Activated naive CD4-positive, alpha-beta T cell treated with anti-CD3 and anti-CD28 coated beads, Interleukin-2, amount 10 ng/mL, durations not matched to agents 7 days and 5 days (primary cell): Measurements from ENCODE around the gene MYCBP2.
"Not testable (repeated sequence)": the region's sequence is repeated elsewhere in the genome, so short reads cannot be mapped to it uniquely, and the experiment has no call there.

Experiments used
- CTCF ChIA-PET: fragments of 350-600 bp; sonication (Branson Sonifier 250); formaldehyde crosslinking; loops from one replicate; lab custom pipeline; 2021; ENCODE audit warnings: antibody characterized with exemption; lab: Charles Lee
- DNase-seq: peaks from one replicate; pipeline ENCODE4 v3.0.0-alpha.2; 2020
- H3K27ac Mint-ChIP-seq: one replicate; pipeline ENCODE4 v1.8.0; 2021; ENCODE audit warnings: mild to moderate bottlenecking, moderate library complexity, mixed read lengths
- H3K27me3 Mint-ChIP-seq: one replicate; pipeline ENCODE4 v1.8.0; 2021; ENCODE audit warnings: mild to moderate bottlenecking, mixed read lengths
- H3K36me3 Mint-ChIP-seq: one replicate; pipeline ENCODE4 v1.8.0; 2021; ENCODE audit warnings: mixed read lengths
- H3K4me1 Mint-ChIP-seq: one replicate; pipeline ENCODE4 v1.8.0; 2021; ENCODE audit warnings: mixed read lengths
- H3K4me3 Mint-ChIP-seq: one replicate; pipeline ENCODE4 v1.8.0; 2021; ENCODE audit warnings: mild to moderate bottlenecking, moderate library complexity, mixed read lengths
- H3K9me3 Mint-ChIP-seq: one replicate; pipeline ENCODE4 v1.8.0; 2021; ENCODE audit warnings: mixed read lengths

Gene MYCBP2

DNA sequence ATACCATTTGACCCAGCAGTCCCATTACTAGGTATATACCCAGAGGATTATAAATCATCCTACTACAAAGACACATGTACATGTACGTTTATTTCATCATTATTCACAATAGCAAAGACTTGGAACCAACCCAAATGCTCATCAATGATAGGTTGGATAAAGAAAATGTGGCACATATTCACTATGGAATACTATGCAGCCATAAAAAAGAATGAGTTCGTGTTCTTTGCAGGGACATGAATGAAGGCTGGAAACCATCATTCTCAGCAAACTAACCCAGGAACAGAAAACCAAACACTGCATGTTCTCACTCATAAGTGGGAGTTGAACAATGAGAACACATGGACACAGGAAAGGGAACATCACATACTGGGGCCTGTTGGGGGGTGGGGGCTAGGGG lies 81.7 kb downstream of the MYCBP2 start:
- CTCF ChIA-PET, H3K27me3 Mint-ChIP-seq, DNase-seq, H3K4me3 Mint-ChIP-seq, H3K9me3 Mint-ChIP-seq, H3K4me1 Mint-ChIP-seq, H3K27ac Mint-ChIP-seq: not testable (repeated sequence)
- peaks cover 56% of the 10 kb centered on the region for H3K36me3 Mint-ChIP-seq

DNA sequence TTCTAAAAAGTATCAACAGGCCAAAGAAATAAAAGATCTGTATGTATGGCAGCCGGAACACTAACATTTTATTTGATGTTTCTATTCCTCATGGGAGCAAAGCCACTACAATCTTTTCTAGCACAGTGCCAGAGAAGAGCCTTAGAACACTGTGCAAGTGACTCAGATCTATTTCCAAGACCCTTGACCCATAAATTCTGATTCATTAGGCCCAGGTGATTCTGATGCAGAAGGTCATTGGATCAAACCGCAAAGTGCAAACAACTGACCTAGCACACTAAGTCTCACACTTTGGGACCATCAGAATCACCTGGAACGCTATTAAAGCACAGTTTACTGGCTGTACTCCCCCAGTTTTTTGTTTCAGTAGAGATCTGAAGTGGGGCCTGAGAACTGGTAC lies 87.6 kb downstream of the MYCBP2 start:
- Mint-ChIP-seq H3K4me1 (peaks cover 5% of the 10 kb centered on the region), H3K27me3 (no peaks in the 10 kb centered on the region), H3K27ac (no peak overlapping the region), H3K36me3 (peaks cover 27% of the 10 kb centered on the region), H3K4me3 (no peak overlapping the region), H3K9me3 (no peaks in the 10 kb centered on the region)
- CTCF ChIA-PET = no interaction called here
- DNase-seq = no peak

DNA sequence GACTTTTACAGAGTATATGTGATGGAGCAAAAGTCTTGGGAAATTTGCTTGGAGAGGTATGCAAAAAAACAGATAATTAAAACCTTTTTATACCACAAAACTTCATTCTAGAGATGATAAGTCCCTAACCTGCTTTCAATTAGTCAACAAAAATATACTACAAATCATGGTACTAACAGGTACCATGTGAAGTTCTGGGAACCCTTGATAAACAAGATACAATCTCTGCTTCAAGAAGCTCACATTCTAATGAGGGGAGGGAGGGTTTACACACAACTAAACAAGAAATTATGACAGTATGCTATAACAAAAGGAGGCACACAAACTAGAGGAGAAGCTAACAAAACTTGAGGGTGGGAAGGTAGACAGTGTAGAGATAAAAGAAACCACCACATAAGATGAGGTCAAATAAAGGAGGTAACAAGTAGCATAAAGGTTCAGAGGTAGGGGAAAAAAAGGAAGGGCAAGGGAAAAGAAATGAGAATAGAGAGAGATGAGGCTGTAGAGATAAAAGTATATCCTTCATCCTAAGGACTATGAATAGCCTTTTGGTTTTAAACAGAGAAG lies 91.4 kb downstream of the MYCBP2 start:
- peaks cover 8% of the 10 kb centered on the region for H3K4me1 Mint-ChIP-seq
- H3K4me3 Mint-ChIP-seq = no peak overlapping the region
- no peak overlapping the region for H3K27ac Mint-ChIP-seq
- CTCF ChIA-PET = no interaction called here
- no peaks in the 10 kb centered on the region for H3K9me3 Mint-ChIP-seq
- no peak for DNase-seq
- H3K36me3 Mint-ChIP-seq = peaks cover 26% of the 10 kb centered on the region
- H3K27me3 Mint-ChIP-seq = no peaks in the 10 kb centered on the region

DNA sequence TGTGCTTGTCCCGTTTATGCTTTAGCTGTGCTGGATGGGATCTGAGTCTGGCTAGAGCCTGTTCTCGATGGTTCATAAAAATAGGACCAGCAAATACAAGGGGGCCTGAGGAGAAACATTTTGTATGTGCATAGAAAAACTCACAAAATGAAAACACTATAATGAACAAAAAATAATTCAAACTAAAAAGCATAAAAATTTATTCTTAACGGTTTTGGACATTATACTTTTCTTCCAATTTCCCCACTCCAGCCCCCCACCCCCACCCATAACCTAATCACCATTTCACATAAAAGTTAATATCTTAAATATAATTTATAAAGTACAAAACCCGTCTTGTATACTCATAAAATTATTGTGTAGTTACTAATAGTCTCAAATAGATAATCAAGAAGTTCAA lies 93.7 kb downstream of the MYCBP2 start:
- H3K36me3 Mint-ChIP-seq = peaks cover 24% of the 10 kb centered on the region

DNA sequence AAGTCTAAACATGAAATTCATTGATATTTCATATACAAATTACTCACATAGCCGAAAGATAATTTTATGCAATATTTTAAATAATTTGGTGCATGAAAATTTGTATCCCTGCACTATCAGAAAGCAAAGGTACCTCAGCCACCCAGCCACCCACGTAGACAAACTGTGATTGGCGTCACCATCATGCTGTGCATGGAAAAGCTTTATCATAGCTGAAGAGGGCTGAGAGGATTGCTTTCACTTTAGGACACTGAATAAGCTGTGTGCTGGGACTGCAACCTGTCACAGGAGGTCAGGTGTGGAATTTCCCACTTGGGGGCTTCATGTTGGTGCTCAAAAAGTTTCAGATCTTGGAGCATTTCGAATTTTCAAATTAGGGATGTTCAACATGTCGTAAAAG lies 96.3 kb downstream of the MYCBP2 start:
- peaks cover 30% of the 10 kb centered on the region for H3K36me3 Mint-ChIP-seq
- H3K27me3 Mint-ChIP-seq = no peaks in the 10 kb centered on the region
- H3K4me1 Mint-ChIP-seq = peaks cover 12% of the 10 kb centered on the region
- no peak overlapping the region for H3K27ac Mint-ChIP-seq
- no peaks in the 10 kb centered on the region for H3K9me3 Mint-ChIP-seq
- no peak for DNase-seq
- CTCF ChIA-PET = no interaction called here
- no peak overlapping the region for H3K4me3 Mint-ChIP-seq

More for the DNA sequence above, 93.7 kb downstream of the MYCBP2 start:
- CTCF ChIA-PET = no interaction called here
- Mint-ChIP-seq H3K27ac (no peak overlapping the region), H3K27me3 (no peaks in the 10 kb centered on the region), H3K4me3 (no peak overlapping the region), H3K4me1 (peaks cover 10% of the 10 kb centered on the region), H3K9me3 (no peaks in the 10 kb centered on the region)
- DNase-seq = no peak

DNA sequence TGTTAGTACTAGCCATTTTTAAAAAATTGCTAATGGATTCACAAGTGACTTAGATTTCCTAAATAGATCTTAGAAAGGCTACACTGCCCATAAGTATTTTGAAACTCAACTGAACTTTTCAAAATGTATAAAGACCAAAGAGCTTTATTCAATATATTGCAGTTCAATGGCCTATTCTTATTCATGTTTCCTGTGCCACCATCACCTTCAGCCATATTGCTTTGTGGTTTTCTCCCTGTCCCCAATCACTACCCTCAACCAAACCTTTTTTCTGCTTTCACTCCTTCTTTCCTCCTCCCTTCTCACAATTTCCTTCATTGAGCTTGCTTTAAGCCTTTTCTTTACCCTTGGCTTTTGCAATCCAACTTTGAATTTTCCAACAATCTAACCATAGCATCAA lies 100.9 kb downstream of the MYCBP2 start:
- Mint-ChIP-seq H3K27ac (no peak overlapping the region), H3K36me3 (peaks cover 47% of the 10 kb centered on the region), H3K27me3 (no peaks in the 10 kb centered on the region), H3K4me1 (peaks cover 10% of the 10 kb centered on the region), H3K9me3 (no peaks in the 10 kb centered on the region), H3K4me3 (no peak overlapping the region)
- no peak for DNase-seq
- CTCF ChIA-PET = no interaction called here

DNA sequence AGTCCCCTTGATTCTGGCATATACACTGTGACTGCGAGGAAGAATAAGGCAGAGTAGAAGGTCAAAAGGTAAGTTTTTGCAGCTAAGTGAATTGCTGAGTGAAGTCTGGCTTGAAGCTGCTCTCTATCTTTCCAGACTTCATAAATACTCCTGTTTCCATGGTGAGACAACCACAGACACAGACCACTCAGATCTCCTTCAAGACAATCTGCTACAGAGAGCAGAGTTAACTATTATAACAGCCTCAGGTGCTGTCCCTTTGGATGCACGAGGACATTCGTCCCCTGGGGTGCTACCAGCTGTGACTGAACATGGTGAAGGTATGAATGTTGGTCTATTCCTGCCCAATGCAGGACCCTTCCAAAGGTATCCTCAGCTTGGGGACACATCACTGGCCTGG lies 104.0 kb downstream of the MYCBP2 start:
- Mint-ChIP-seq H3K4me3 (no peak overlapping the region), H3K4me1 (peaks cover 5% of the 10 kb centered on the region), H3K36me3 (peaks cover 44% of the 10 kb centered on the region), H3K27me3 (no peaks in the 10 kb centered on the region), H3K27ac (no peak overlapping the region), H3K9me3 (no peaks in the 10 kb centered on the region)
- CTCF ChIA-PET = no interaction called here
- DNase-seq = no peak

DNA sequence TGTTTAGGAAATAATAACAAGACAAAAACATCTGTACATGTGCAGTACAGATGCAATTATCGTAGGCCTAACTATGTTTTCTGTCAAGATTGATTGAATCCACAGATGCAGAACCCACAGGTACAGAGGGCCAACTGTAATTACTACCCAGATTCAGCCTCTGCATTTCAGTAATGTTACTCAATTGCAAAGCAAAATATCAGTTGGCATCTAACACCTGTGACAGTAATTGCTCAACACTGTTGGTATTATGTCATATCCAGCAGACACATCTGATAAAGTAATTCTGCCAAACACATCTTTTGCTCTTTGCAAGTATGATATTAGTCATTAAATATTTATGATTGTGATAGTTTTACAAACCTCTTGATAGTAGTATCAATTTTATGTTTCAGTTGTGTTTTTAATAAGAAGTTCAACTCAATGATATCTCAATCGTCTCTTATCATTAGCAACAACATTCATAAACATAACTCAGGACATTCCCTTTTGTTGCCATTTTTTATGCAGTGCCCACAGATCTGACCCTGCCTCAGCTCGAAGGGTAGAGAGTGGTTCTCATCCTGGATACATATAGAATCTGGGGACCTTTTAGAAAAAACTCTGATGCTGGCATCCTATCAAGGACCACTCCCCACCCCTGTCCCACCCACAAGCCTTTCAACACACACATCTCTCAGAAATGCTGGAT lies 104.7 kb downstream of the MYCBP2 start:
- no peaks in the 10 kb centered on the region for H3K9me3 Mint-ChIP-seq
- H3K4me1 Mint-ChIP-seq = peaks cover 5% of the 10 kb centered on the region
- no peak overlapping the region for H3K27ac Mint-ChIP-seq
- H3K4me3 Mint-ChIP-seq = no peak overlapping the region
- CTCF ChIA-PET = no interaction called here
- H3K27me3 Mint-ChIP-seq = no peaks in the 10 kb centered on the region
- no peak for DNase-seq
- H3K36me3 Mint-ChIP-seq = peaks cover 46% of the 10 kb centered on the region

DNA sequence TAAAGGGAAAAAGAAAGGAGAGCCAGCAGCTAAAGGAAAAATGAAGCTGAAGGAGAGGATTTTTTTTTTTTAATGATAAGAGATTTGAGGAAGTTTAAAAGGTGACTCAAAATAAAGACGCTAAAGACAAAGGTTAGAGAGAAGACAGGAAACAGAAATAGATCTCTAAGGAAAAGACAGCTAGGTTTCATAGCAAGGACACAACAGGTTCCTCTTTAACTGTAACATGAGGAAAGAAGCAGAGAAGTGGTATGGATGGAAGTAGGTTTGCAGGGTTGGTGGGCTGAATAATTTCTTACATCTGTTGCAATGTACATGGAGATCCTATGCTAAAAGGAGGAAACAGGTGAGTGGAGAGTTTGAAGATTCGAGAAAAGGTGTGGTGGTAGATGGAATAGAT lies 107.5 kb downstream of the MYCBP2 start:
- Mint-ChIP-seq H3K9me3 (no peaks in the 10 kb centered on the region), H3K27me3 (no peaks in the 10 kb centered on the region), H3K4me1 (no peaks in the 10 kb centered on the region), H3K4me3 (no peak overlapping the region), H3K27ac (no peak overlapping the region), H3K36me3 (peaks cover 46% of the 10 kb centered on the region)
- DNase-seq = no peak
- CTCF ChIA-PET = interaction anchor here (2.1 kb wide), 1 partner anchor 98 kb away, joined by 7 read pairs; no protein-coding TSS in a partner anchor

DNA sequence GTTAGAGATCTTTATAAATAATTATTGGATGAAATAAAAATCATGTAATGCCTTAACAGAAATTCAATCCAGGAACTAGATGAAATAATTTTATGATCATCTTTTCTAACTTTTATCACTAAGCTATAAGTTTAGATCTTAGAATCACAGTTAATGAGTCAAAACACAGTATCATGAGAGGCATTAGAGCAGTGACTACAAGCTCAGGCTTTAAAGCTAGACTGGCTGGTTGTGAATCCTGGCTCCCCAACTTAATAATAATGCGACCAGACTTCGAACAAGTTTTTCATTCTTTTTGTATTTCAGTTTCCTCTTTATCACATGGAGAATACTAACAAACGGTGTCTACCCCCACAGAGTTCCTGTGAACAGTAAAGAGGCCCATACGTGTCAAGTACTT lies 108.6 kb downstream of the MYCBP2 start:
- DNase-seq = no peak
- Mint-ChIP-seq H3K9me3 (no peaks in the 10 kb centered on the region), H3K36me3 (peaks cover 48% of the 10 kb centered on the region), H3K27ac (no peak overlapping the region), H3K27me3 (no peaks in the 10 kb centered on the region), H3K4me1 (no peaks in the 10 kb centered on the region), H3K4me3 (no peak overlapping the region)
- CTCF ChIA-PET = interaction anchor here (2.1 kb wide), 1 partner anchor 99 kb away, joined by 7 read pairs; no protein-coding TSS in a partner anchor

DNA sequence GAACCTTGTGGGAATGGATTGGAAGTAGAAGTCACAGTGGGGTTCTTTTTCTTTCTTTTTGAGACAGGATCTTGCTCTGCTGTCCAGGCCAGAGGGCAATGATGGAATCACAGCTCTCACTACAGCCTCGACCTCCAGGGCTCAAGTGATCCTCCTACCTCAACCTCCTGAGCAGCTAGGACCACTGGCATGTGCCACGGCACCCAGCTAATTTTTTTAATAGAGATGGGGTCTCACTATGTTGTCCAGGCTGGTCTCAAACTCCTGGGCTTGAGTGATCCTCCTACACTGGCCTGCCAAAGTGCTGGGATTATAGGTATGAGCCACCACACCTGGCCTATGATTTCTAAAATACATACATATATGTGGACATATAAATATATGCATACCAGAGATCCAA lies 111.4 kb downstream of the MYCBP2 start:
- DNase-seq = no peak
- H3K36me3 Mint-ChIP-seq = peaks cover 41% of the 10 kb centered on the region
- CTCF ChIA-PET = no interaction called here
- no peaks in the 10 kb centered on the region for H3K9me3 Mint-ChIP-seq
- H3K27ac Mint-ChIP-seq = no peak overlapping the region
- H3K4me3 Mint-ChIP-seq = no peak overlapping the region
- no peaks in the 10 kb centered on the region for H3K4me1 Mint-ChIP-seq
- no peaks in the 10 kb centered on the region for H3K27me3 Mint-ChIP-seq

DNA sequence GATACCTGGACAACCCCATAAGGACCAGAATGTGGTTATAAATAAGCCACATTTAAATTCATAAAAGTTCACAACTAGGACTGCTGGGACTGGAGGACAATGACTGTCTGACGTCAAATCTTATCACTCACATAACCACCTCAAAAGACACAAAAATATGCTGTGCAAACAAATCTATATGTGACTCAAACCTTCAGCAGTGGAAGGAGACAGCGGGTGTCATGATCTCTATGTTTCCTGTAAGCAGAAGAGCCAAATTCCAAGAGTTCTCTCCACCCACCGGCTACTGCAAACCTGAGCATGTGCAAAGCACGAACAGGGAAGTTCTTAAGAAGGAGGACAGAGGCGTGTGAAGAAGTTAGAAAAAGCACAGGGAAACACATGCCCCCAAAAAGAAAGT lies 113.2 kb downstream of the MYCBP2 start:
- no peaks in the 10 kb centered on the region for H3K27me3 Mint-ChIP-seq
- DNase-seq = no peak
- H3K9me3 Mint-ChIP-seq = no peaks in the 10 kb centered on the region
- no peak overlapping the region for H3K4me3 Mint-ChIP-seq
- CTCF ChIA-PET = no interaction called here
- H3K27ac Mint-ChIP-seq = no peak overlapping the region
- H3K4me1 Mint-ChIP-seq = no peaks in the 10 kb centered on the region
- H3K36me3 Mint-ChIP-seq = peaks cover 46% of the 10 kb centered on the region

DNA sequence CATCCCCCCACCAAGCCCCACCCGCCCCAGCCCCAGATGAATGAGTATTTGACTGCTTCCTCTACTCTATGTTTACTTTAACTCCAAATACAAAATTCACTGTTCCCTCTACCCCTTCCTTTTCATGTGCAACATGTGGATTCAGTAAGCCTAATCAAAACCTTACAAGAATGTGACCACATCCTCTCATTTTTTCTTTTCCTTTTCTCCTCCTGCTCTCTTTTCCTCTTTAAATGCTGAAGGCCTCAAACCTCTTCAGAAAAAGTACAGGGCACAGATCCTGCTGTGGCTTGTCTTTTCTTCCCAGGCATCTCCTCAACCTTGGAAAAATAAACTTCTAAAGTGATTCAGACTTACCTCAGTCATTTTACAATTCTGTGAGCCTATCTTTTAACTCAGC lies 119.0 kb downstream of the MYCBP2 start:
- no peak for DNase-seq
- CTCF ChIA-PET = no interaction called here
- H3K36me3 Mint-ChIP-seq = peaks cover 41% of the 10 kb centered on the region
- H3K4me1 Mint-ChIP-seq = peaks cover 8% of the 10 kb centered on the region
- H3K4me3 Mint-ChIP-seq = no peak overlapping the region
- no peaks in the 10 kb centered on the region for H3K27me3 Mint-ChIP-seq
- H3K27ac Mint-ChIP-seq = peak overlapping the region; percentile 30
- H3K9me3 Mint-ChIP-seq = no peaks in the 10 kb centered on the region

DNA sequence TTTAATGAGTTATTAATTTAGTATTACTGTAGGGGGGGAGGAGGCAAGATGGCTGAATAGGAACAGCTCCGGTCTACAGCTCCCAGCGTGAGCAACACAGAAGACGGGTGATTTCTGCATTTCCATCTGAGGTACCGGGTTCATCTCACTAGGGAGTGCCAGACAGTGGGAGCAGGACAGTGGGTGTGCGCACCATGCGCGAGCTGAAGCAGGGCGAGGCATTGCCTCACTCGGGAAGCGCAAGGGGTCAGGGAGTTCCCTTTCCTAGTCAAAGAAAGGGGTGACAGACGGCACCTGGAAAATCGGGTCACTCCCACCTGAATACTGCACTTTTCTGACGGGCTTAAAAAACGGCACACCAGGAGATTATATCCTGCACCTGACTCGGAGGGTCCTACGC lies 127.9 kb downstream of the MYCBP2 start:
- peaks cover 34% of the 10 kb centered on the region for H3K36me3 Mint-ChIP-seq
- H3K27me3 Mint-ChIP-seq, H3K9me3 Mint-ChIP-seq, H3K4me3 Mint-ChIP-seq, H3K4me1 Mint-ChIP-seq, H3K27ac Mint-ChIP-seq, DNase-seq, CTCF ChIA-PET: not testable (repeated sequence)

DNA sequence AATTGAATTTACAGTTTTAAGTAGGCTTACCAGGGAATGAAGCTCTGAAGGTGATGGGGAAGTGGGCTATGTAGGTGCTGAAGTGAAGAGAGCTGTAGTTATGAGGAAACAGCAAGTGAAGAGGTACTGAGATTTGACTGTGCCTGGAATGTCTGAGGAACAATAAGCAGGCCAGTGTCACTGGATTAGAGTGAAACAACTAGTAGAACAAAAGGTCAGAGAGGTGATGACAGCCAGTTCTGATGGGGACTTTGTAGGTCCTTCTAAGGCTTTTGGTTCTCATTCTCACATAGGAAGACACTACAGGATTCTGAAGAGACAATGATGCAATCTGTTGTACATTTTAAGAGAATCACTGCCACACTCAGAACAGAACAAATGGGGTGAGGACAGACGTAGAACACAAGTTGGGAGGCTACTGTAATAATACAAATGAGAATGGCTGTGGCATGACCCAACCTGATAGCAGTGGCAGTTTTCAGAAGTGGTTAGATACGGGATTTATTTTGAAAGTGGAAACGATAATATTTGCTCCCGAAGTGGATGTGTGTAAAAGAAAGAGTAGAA lies 130.8 kb downstream of the MYCBP2 start:
- Mint-ChIP-seq H3K4me3 (no peak overlapping the region), H3K36me3 (peaks cover 31% of the 10 kb centered on the region), H3K4me1 (no peaks in the 10 kb centered on the region), H3K9me3 (peaks cover 2% of the 10 kb centered on the region), H3K27ac (no peak overlapping the region), H3K27me3 (no peaks in the 10 kb centered on the region)
- no peak for DNase-seq
- CTCF ChIA-PET = interaction anchor here (0.6 kb wide), 1 partner anchor 12 kb away, joined by 4 read pairs; no protein-coding TSS in a partner anchor
